CD4-positive, alpha-beta T cell treated with Interleukin-4 for 1 hour (primary cell): ENCODE data around the gene B4GALNT4.

Experiments used
- DNase-seq, 2 donors: peaks; one replicate each; pipeline ENCODE4 v3.0.0-alpha.2; 2020 to 2022

Gene B4GALNT4

GRCh38 chr11:426851-427250 is 57.6 kb downstream of the B4GALNT4 start:
- DNase-seq = no peak

GRCh38 chr11:428295-428694 is 59.0 kb downstream of the B4GALNT4 start:
- no peak for DNase-seq

- DNase-seq = no peak
Measured at GRCh38 chr11:429391-429790, 60.1 kb downstream of the B4GALNT4 start.

- DNase-seq = no peak
Measured at GRCh38 chr11:429931-430456, 60.7 kb downstream of the B4GALNT4 start.
